HPDE6-E6E7 (cell line): Measurements from ENCODE around the gene CAPN6.

Source experiments
- DNase-seq: peaks from one replicate; pipeline ENCODE4 v3.0.0; 2011; ENCODE audit warnings: missing footprints; ENCODE audit errors: extremely low spot score

CAPN6 gene, protein sequence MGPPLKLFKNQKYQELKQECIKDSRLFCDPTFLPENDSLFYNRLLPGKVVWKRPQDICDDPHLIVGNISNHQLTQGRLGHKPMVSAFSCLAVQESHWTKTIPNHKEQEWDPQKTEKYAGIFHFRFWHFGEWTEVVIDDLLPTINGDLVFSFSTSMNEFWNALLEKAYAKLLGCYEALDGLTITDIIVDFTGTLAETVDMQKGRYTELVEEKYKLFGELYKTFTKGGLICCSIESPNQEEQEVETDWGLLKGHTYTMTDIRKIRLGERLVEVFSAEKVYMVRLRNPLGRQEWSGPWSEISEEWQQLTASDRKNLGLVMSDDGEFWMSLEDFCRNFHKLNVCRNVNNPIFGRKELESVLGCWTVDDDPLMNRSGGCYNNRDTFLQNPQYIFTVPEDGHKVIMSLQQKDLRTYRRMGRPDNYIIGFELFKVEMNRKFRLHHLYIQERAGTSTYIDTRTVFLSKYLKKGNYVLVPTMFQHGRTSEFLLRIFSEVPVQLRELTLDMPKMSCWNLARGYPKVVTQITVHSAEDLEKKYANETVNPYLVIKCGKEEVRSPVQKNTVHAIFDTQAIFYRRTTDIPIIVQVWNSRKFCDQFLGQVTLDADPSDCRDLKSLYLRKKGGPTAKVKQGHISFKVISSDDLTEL

DNA sequence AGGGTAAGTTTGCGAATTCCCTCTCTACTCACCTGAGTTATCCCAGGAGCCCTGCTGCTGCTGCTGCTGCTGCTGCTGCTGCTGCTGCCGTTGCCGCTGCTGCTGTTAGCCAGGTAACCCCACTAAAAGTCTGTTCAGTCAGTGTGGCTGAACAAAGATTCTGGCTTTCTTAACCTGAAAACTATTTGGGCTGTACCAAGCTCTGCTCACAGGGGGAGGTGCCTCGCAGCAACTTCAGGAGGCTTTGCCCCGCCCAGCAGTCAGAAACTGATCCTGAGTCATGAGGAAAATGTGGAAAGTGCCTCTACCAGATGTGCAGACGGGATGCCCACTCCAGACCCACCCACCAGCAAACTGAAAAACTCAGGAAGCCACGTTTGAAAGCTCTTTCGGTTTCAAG is at the start of gene CAPN6:
CAPN6 (minus strand) TSS at position 145 of the 400 bp plus-strand sequence. CDS start 6,547 bp downstream, outside the sequence.
- peak; percentile 3 for DNase-seq

DNA sequence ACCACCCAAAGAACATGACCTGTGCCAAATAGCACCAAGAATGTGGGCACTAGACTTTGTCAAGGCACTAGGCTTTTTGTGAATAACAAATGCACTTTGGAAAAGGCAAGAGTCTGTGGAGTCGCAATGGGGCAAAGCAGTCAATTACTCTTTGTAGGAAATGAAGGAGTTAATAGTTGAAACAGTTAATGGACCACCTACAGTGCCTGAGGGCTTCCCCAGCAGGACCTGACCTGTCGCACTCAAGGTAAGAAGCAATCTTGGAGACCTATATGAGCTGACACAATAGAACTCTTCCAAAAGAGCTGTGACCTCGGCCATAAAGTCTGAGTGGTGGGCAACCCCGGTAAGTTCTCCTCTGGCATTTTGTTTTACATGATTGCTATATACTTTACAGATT is 49.2 kb upstream of the CAPN6 start:
- no peak for DNase-seq

DNA sequence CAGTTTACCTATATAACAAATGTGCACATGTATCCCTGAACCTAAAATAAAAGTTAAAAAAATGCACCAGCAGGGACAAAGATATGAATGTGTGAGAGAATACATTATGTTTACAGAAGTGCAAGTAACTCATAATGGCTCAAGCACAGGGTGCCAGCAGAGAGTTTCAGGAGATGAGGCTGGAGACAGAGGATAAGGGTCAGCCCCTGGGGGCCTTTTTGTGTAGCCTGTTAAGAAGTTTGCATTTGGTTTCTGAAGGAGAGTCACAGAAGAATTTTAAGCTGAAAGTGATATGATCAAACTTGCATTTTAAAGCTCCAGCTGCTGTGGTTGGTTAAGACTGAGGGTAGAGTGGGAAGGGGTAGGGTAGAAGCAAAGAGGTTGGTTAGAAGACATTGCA is 48.6 kb upstream of the CAPN6 start:
- no peak for DNase-seq

DNA sequence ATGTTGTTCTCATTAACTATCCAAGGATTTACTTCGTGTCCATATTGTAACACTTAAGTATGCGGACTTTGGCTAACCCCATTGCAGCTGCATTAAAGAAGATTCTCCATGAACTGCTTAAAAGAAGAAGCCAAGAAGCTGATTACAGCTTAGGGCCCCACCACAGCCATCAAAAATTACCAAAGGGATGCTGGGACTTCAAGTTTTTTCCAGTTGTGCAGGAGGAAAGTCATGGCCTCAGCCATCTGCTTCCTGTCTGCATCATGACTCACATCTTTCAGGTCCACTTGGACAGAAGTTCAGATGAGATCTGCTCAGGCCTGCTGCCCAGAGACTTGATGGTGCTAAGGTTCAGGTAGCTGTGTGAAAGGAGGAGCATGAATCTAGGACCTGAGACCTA is 38.8 kb upstream of the CAPN6 start:
- no peak for DNase-seq

- DNase-seq = no peak
Observed at GRCh38 chrX:111308039-111308438, 37.8 kb upstream of the CAPN6 start.

- no peak for DNase-seq
Observed at GRCh38 chrX:111302284-111302683, 32.0 kb upstream of the CAPN6 start.

DNA sequence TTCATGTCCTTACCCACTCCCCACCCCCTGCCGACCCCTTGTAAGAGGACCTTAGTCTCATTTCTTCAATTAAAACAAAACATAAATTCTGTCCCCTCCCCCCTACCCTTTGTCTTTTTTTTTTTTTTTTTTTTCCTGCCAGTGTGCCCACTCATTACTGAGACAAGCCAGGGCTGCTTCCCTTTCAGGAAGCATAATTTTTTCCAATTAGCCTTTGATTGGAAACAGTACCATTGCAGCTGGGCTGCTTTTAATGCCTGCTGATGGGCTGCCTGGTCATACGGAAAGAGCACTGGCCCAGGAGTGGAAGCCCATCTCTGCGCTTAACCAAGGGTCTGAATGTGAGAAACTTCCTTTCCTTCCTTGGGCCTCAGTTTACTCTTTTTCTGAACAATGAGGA is 18.6 kb upstream of the CAPN6 start:
- DNase-seq = no peak

DNA sequence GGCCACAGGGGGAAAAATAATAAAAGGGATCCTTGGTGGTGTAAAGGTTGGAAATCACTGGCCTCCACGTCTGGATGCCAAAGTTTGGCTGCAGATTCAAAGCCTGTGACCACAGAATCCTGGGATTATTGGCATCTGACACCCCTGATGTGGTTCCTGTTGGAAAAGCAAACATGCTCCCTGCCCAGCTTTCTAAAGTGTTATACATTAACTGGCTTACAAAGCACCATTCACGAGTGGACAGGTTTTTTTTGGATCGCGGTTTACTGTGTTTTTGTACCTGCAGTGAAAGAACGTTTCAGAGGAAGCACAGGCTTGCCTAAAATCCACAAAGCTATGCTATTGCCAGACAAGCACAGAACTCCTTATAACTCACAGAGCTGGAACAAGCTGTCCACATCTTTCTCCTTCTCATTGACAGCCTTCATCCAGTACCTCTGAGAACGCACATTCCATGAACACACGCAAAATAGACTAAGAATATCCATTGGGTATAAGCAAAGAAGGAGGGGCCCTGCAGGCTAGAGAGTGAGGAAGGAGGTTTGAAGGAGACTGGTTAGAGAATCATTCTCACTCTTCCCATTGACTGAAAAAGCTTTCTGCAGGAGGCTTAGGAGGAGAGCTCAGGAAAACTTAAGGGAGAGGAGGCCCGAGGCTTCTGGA is 14.5 kb upstream of the CAPN6 start:
- no peak for DNase-seq

- DNase-seq = no peak
Observed at GRCh38 chrX:111283446-111283845, 13.2 kb upstream of the CAPN6 start.

GRCh38 chrX:111282991-111283390 is 12.7 kb upstream of the CAPN6 start:
- DNase-seq = no peak

DNA sequence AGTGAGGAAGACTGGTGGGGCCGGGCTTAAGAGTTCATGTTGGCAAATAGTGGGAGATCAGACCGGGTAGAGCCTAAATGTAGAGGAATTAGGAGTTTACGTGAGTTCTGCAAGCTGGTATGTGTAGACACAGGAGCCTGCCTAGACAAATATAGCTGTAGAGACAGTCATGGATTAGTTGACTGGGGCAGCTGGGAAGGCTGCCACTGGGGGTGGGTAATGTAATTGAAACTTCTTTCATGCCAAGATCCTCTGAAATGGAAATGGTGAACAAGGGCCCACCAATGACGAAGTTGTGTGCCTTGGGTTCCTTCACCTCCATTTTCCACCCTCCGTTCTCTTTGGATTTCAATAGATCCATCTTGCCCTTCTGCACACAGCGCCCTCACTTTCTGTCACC is 11.9 kb upstream of the CAPN6 start:
- no peak for DNase-seq

DNA sequence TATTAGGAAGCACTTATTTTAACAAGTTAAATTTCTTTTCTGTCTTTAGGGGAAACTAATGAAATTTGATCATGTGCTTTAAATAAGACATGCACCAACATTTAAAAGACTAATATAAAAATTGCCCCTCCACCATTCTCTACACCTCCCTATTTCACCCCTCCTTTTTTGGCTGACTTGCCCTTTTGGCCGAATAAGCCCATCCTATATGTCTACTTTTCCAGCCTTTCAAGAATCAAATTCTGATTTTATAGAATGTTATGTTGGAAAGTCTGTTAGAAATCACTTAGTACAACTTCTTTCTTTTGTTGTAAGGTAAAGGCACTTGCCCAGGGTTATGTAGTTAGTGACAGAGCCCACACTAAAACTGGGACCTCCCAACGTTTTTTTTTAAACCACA is 1.8 kb downstream of the CAPN6 start:
- no peak for DNase-seq

- DNase-seq = no peak
Observed at GRCh38 chrX:111265486-111265885, 4.8 kb downstream of the CAPN6 start.

DNA sequence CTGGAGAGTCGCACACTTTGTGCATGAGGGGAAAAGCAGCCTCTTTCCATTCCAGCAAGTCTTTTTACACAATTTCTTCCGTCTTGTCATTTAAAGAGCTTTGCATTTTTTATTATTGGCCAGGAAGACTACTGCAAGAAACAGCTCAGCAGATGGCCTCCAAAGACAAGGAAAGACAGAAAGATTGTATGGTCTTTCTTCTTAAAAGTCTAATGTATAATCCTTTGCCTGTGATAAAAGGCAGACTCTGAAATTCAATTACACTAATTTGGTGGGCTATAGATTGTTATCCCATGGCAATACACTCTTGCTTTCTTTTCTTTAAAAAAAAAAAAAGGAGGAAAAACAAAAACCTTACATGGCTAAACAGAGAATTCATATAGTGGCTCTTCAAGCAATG is 5.9 kb downstream of the CAPN6 start:
- DNase-seq = no peak

DNA sequence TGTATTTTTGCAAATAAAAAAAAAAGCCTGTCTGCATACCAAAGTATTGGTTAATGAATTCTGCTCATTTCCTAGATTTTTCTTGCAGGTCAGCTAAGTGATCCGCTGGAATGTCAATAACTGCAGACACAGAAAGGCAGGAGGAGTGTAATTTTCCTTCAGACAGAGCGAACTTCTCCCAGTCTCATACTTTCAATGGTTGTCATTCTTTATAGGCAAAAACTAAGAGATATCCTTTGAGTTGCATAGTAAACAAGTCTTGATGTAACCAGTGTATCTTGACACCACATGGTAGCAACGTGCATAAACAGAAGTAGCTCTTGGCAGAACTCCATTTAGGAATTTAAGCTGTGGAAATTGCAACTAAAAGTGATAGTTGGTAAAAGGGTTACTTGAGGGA is 8.2 kb downstream of the CAPN6 start:
- no peak for DNase-seq

GRCh38 chrX:111260451-111260850 is 9.8 kb downstream of the CAPN6 start:
- DNase-seq = no peak

DNA sequence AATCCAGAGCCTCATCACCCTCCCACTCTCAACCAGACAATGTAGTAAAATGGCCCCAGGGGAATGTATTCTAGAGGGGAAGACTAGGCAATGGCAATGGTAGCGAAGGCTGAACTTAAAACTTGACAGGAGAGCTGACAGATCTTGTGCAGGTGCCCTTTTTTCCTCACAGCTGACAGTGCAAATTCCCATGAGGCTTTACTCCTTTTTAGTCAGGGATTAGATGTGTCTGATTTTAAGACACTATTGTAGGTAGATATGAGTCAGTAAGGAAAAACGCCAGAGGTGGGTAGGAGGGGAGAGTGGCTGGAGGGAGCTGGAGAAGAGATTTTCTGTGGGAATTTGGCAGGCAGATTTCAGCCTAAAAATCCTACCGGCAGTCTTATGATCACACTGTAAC is 10.7 kb downstream of the CAPN6 start:
- DNase-seq = no peak

GRCh38 chrX:111257733-111258132 is 12.6 kb downstream of the CAPN6 start:
- no peak for DNase-seq

DNA sequence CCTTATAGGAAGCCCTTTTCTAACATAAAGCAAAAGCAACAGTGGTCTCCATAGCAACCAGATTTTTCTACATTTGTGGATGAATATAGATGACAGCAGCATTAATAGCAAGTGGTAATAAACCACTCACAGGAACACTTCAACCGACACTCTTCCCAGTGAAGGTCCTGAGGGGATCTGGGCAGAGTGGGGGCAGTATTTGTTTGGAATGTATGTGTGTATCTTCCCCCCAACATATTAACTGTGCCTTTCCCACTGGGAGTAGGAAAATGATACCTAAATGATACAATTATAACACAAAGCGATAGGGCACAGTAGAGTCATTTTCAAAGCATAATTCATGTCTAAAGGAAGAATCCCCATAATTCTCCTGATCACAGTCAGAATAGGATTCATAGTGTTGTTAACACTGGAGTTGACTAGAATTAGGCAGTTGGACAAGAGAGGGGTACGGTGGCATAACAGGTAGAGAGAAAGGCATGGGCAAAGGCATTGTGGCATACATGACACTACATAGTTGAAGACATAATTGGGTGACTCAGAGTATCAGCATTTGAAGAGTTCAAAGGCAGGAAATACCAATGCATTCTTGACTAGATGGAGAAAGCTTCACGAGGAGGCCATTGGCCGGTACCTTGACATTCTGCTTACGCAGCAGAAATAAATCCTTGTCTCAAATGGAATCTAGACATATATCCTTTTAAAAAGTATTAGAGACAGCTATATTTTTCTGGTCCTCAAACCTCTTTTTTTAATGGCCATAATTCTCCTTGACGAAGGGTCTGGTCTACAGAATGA is 15.2 kb downstream of the CAPN6 start:
- DNase-seq = no peak

- peak; percentile 13 for DNase-seq
Observed at GRCh38 chrX:111244235-111244750, 26.0 kb downstream of the CAPN6 start.

DNA sequence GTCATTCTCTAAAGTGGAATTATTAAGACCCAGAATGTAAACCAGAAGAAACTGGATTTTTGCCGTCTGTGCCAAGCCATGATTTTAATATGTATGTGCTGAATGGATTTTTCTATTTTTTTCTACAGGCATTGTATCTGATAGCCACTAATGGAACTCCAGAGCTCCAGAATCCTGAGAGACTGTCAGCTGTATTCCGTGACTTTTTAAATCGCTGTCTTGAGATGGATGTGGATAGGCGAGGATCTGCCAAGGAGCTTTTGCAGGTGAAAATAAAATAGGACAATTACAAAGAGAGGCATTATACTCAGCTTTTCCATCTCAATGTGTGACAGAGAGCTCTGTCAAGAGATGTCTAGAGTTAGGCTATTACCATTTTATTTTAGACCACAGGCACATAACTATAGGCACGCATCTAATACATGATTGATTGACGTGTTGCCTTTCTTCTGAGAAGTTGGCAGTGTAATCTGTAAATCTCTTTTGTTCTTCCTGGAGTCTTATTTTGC is 53.9 kb downstream of the CAPN6 start:
- no peak for DNase-seq

DNA sequence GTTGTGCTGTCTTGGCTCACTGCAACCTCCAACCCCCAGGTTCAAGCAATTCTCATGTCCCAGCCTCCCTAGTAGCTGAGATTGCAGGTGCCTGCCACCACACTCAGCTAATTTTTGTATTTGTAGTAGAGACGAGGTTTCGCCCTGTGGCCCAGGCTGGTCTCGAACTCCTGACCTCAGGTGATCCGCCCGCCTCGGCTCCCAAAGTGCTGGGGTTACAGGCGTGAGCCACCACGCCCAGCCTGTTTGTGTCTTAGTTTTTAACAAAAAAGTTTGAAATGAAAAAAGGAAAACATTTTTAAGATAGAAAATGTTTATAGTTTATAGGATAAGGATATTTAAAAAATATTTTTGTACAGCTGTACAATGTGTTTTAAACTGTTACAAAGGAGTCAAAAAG is 62.4 kb downstream of the CAPN6 start:
- DNase-seq = no peak
